ENCODE data around the gene PFKL.

DNA sequence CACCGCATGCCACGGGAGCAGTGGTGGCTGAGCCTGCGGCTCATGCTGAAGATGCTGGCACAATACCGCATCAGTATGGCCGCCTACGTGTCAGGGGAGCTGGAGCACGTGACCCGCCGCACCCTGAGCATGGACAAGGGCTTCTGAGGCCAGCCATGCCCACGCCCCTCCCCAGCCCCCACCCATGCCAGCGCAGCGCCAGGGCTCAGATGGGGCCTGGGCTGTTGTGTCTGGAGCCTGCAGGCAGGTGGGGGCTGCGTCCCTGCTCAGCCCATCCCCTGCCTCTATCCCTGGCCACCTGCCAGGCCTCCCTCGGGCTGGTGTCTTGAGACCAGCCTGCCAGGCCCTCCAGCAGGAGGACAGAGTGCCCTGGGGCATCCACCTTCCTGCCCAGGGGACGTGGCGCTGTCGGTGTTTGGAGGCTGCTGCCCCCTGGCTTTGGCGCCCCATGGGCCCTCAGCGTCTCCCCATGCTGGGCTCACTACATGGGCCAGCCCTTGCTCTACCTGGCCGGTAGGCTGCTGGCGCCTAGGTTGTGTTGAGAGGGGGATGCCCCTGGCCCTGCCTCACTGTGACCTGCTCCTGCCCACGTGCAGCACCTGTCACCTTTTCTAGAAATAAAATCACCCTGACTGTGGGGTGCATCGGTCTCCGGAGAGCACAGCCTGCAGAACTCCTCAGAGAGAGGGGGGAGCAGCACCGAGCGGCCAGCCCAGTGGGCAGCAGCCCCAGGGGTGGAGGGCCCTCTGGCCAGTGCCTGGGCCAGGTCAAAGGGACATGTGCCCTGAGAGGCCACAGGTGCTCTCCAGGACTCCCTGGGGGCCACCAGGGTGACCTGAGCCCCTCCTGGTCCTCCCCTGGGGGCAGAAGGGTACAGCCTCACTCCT, 27.1 kb downstream of the PFKL start:
- TF ChIP-seq ZNF274 (IDR thresholded peaks at IDR 0.05; ENCODE audit: low read depth, low read length) = no peak
- TF ChIP-seq YY1 (IDR thresholded peaks at IDR 0.05; ENCODE audit: insufficient read depth, insufficient read length) = no peak
- TF ChIP-seq SUZ12 (IDR thresholded peaks at IDR 0.05; ENCODE audit: extremely low read depth, insufficient read depth, insufficient read length) = no peak
